ENCODE data around the gene RFTN2.

RFTN2 gene

DNA sequence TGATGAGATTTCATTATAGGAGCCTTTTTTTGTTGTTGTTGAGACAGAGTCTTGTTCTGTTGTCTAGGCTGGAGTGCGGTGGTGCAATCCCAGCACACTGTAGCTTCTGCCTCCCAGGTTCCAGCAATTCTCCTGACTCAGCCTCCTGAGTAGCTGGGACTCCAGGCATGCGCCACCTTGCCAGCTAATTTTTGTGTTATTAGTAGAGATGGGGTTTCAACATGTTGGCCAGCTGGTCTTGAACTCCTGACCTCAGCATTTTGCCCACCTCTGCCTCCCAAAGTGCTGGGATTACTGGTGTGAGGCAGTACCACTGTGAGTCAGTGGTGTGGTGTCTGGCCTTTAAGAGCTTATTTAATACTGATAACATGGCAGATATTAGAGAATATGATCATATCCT, 99.4 kb downstream of the RFTN2 start:
- no peak overlapping the region for H3K4me3 ChIP-seq (ENCODE audit: low read length)
- TF ChIP-seq, protein P1, sequence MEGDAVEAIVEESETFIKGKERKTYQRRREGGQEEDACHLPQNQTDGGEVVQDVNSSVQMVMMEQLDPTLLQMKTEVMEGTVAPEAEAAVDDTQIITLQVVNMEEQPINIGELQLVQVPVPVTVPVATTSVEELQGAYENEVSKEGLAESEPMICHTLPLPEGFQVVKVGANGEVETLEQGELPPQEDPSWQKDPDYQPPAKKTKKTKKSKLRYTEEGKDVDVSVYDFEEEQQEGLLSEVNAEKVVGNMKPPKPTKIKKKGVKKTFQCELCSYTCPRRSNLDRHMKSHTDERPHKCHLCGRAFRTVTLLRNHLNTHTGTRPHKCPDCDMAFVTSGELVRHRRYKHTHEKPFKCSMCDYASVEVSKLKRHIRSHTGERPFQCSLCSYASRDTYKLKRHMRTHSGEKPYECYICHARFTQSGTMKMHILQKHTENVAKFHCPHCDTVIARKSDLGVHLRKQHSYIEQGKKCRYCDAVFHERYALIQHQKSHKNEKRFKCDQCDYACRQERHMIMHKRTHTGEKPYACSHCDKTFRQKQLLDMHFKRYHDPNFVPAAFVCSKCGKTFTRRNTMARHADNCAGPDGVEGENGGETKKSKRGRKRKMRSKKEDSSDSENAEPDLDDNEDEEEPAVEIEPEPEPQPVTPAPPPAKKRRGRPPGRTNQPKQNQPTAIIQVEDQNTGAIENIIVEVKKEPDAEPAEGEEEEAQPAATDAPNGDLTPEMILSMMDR (conservative IDR thresholded peaks at IDR 0.05; ENCODE audit: low read depth, low read length) = no peak
- peak; percentile 84 for DNase-seq (ENCODE audit: low read depth)

DNA sequence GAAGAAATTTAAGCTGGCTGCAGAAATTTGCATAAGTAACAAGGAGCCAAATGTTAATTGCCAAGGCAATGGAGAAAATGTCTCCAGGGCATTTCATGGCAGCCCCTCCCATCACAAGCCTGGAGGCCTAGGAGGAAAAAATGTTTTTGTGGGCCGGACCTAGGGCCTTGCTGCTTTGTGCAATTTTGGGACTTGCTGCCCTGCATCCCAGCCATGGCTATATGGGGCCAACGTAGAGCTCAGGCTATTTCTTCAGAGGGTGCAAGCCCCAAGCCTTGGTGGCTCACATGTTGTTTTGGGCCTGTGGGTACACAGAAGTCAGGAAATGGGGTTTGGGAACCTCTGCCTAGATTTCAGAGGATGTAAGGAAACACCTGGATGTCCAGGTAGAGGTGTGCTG, 101.8 kb downstream of the RFTN2 start:
- DNase-seq (ENCODE audit: low read depth) = no peak
- H3K4me3 ChIP-seq (ENCODE audit: low read length) = no peak overlapping the region
- TF ChIP-seq, protein P1 (conservative IDR thresholded peaks at IDR 0.05; ENCODE audit: low read depth, low read length) = no peak

DNA sequence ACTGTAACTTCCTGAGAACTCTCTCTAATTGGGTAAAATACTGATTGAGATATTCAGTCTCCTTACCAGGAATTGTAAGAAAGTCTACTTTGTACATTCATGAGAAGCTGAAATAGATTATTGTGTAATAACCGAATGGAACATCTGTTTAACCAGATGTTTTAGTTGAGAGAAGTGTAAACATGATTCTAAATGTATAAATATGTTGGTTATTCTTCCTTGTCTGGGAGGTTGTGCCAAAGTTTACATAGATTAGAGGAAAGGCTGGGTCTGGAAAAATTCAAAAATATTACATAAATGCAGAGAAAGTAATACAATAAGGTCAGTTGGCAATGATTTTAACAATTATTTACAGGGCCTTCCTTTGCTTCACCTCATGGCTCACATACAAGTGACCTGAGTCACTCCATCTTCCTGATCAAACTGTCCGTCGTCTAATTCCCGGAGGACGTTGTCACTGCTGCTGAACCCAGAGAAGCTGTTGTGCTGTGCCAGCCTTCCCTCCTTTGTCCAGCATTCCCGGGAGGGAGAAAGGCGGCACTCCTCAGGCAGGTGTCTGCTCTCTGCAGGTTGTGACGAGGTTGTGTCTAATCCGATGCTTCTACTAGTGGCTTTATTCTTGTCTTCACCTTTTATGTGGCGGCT, 103.6 kb downstream of the RFTN2 start:
- TF ChIP-seq, protein P1 (conservative IDR thresholded peaks at IDR 0.05; ENCODE audit: low read depth, low read length) = no peak
- no peak for DNase-seq (ENCODE audit: low read depth)
- no peak overlapping the region for H3K4me3 ChIP-seq (ENCODE audit: low read length)

DNA sequence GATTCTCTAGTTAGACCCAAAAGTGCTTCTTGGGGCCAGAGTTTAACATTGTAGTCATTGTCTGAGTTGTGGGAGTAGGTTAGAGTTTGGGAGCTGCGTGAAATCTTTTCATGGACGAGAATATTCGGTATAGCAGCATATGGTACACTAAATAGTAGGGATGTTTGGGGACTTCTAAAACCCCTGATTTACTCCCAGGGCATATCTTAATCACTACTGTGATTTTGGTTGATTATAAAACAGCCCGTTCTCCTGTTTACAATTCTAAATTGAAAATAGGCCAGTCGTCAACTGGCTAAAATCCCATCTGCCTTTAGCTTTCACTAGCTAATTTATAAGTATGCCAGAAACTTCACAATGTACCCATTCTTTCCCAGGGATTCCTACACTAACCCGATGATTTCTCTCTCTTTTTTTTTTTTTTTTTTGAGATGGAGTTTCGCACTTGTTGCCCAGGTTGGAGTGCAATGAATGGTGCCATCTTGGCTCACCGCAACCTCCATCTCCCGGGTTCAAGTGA, 115.2 kb downstream of the RFTN2 start:
- DNase-seq (ENCODE audit: low read depth) = no peak
- TF ChIP-seq, protein P1 (conservative IDR thresholded peaks at IDR 0.05; ENCODE audit: low read depth, low read length) = no peak
- no peak overlapping the region for H3K4me3 ChIP-seq (ENCODE audit: low read length)

DNA sequence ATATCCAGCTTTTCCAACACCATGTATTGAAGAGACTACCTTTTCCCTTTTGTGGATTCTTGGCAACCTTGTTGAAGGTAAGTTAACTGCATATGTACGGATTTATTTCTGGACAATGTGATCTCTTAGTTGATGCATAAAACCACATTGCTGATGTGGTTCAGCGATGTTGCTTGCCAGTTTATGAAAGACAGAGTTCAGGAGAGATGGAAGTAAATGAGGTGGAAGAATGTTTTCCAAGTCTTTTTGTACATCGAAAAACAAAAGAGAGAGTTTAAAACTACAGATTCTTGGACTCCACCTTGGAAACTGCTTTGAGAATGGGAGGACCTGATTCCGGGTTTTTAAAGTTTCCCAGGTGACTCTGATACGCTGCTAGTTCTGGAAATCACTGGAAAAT, 115.7 kb downstream of the RFTN2 start:
- TF ChIP-seq, protein P1 (conservative IDR thresholded peaks at IDR 0.05; ENCODE audit: low read depth, low read length) = no peak
- DNase-seq (ENCODE audit: low read depth) = no peak
- H3K4me3 ChIP-seq (ENCODE audit: low read length) = no peak overlapping the region

DNA sequence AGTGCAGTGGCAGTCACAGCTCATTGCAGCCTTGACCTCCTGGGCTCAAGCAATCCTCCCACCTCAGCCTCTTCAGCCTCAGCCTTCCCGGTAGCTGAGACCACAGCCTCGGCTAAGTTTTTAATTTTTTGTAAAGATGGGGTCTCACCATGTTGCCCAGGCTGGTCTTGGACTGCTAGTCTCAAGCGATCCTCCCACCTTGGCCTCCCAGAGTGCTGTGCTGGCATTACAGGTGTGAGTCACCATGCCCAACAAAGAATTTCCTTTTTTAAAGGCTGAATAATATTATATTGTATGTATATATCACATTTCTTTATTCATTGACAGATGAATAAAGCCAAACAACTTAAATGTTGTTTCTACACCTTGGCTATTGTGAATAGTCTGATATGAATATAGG, 117.0 kb downstream of the RFTN2 start:
- no peak for DNase-seq (ENCODE audit: low read depth)
- H3K4me3 ChIP-seq (ENCODE audit: low read length) = no peak overlapping the region
- TF ChIP-seq, protein P1 (conservative IDR thresholded peaks at IDR 0.05; ENCODE audit: low read depth, low read length) = no peak

DNA sequence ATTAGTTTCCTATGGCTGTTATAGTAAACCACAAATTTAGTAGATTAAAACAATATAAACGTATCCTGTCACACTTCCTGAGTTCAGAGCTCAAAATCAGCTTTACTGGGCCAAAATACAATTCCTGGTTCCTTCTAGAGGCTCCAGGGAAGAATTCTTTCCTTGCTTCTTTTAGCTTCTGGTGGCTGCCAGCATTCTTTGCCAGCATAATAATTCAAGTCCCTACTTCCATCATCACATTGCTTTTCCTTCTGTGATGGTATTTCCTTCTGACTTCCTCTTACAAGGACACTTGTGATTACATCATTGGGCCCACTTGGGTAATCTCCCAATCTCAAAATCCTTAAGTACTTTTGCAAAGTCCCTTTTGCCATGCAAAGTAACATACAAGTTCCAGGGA, 118.9 kb downstream of the RFTN2 start:
- H3K4me3 ChIP-seq (ENCODE audit: low read length) = no peak overlapping the region
- TF ChIP-seq, protein P1 (conservative IDR thresholded peaks at IDR 0.05; ENCODE audit: low read depth, low read length) = no peak
- DNase-seq (ENCODE audit: low read depth) = no peak

Measured in retinal pigment epithelial cell (primary cell).